A549 (cell line): ENCODE measurements around the gene SMG9.

ENCODE experiments used
- CBX2 ChIP-seq: fragments of 200-600 bp; sonication (generic); IDR thresholded peaks from 2 replicates; pipeline ENCODE4 v1.6.1; 2016; ENCODE audit warnings: low read depth, mild to moderate bottlenecking, borderline replicate concordance
- CEBPB ChIP-seq, 2 experiments: fragments of >200 bp in 1 of 2; sonication (Bioruptor Twin) in 1 of 2; formaldehyde crosslinking in 1 of 2; IDR thresholded peaks; 2 replicates each; pipeline ENCODE4 v1.6.1; 2012 to 2016
- CHD2 ChIP-seq: fragments of 150-350 bp; IDR thresholded peaks from 2 replicates; pipeline ENCODE4 v1.6.1; 2014; ENCODE audit warnings: low read length; ENCODE audit not compliant: partially characterized antibody
- CTCF ChIP-seq: fragments of >200 bp; sonication (Bioruptor Twin); formaldehyde crosslinking; IDR thresholded peaks from 3 replicates; pipeline ENCODE4 v1.5.1; 2016
- ELK1 ChIP-seq: fragments of 150-350 bp; IDR thresholded peaks from 2 replicates; pipeline ENCODE4 v1.6.1; 2014; ENCODE audit warnings: low read depth, mild to moderate bottlenecking, low read length
- JUN ChIP-seq, 2 experiments: fragments of >200 bp; sonication (Bioruptor Twin); formaldehyde crosslinking; IDR thresholded peaks; 2 replicates in 1 of 2; 3 replicates in 1 of 2; pipeline ENCODE4 v1.6.1; 2016 to 2017
- JUNB ChIP-seq: fragments of >200 bp; sonication (Bioruptor Twin); formaldehyde crosslinking; IDR thresholded peaks from 2 replicates; pipeline ENCODE4 v1.6.1; 2016
- NFE2L2 ChIP-seq: fragments of 150-350 bp; conservative IDR thresholded peaks from 2 replicates; pipeline ENCODE4 v1.6.1; 2014; ENCODE audit warnings: low read length
- RAD21 ChIP-seq, 2 experiments: fragments of >200 bp in 1 of 2; sonication (Bioruptor Twin) in 1 of 2; formaldehyde crosslinking in 1 of 2; IDR thresholded peaks in 1 of 2; conservative IDR thresholded peaks in 1 of 2; 2 replicates in 1 of 2; 3 replicates in 1 of 2; pipeline ENCODE4 v1.6.1; 2012 to 2018; ENCODE audit warnings: inconsistent platforms in 1 of 2
- RCOR1 ChIP-seq: fragments of 150-350 bp; IDR thresholded peaks from 2 replicates; pipeline ENCODE4 v1.6.1; 2014; ENCODE audit warnings: antibody characterized with exemption, low read length, low read depth
- REST ChIP-seq: fragments of 200-600 bp; sonication (generic); IDR thresholded peaks from 2 replicates; pipeline ENCODE4 v1.6.1; 2016; ENCODE audit warnings: antibody characterized with exemption, mild to moderate bottlenecking, moderate library complexity

- TF ChIP-seq JUN (IDR thresholded peaks at IDR 0.05) (no peak), CTCF (no peak), RAD21 (conservative IDR thresholded peaks at IDR 0.05 in 1 of 2, IDR thresholded peaks at IDR 0.05 in 1 of 2) (no peak), CHD2 (no peak), CEBPB (IDR thresholded peaks at IDR 0.05) (no peak), ELK1 (no peak), REST (no peak), CBX2 (no peak), NFE2L2 (no peak), RCOR1 (no peak), JUNB (no peak)
These were observed 42.4 kb upstream of the SMG9 start for GRCh38 chr19:43797118-43797517.
